IPS-NIHi7 (cell line): ENCODE measurements around the gene KLF18.
"Not testable (repeated sequence)": the region's sequence is repeated elsewhere in the genome, so short reads cannot be mapped to it uniquely, and the experiment has no call there.

Experiments used
- DNase-seq: peaks from one replicate; pipeline ENCODE4 v3.0.0; 2012; ENCODE audit warnings: mixed read lengths; ENCODE audit errors: extremely low spot score

The KLF18 gene

GRCh38 chr1:44120398-44120949 is 21.0 kb downstream of the KLF18 start:
- DNase-seq = no peak

GRCh38 chr1:44119525-44119924 is 21.9 kb downstream of the KLF18 start:
- peak; percentile 27 for DNase-seq

- no peak for DNase-seq
Observed at GRCh38 chr1:44118682-44119081, 22.7 kb downstream of the KLF18 start, which contains the start of gene KLF17. Gene KLF17, plus strand, starts transcription at chr1:44118821. Its CDS starts 87 bp downstream, at chr1:44118908.

DNA sequence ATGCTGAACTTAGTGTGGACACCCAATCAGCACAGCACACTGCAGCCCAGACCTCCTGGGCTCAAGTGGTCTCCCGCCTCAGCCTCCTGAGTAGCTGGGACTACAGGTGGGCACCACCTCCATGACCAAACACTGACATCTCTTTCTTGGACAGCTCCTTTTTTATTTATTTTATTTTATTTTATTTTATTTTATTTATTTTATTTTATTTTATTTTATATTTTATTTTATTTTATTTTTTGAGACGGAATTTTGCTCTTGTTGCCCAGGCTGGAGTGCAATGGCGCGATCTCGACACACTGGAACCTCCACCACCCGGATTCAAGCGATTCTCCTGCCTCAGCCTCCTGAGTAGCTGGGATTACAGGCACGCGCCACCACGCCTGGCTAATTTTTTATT is 24.2 kb downstream of the KLF18 start:
- not testable (repeated sequence) for DNase-seq

DNA sequence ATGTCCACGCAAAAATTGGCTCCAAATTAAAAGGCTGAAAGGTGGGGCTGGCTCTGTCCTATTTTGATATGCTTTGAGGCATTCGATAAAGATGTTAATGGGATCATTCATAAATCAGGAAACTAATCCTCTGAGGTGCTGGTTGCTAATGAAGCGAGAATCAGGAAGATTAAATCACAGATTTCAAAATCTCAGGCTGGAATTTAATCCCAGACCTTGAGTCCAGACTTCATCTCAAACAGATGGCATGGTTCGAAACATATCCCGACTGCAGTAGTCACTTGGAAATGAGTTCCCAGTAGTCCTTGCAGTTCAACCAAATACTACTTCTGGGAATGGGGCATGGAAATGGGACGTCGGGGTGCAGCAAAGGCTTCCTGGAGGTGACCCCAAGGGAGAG is 27.3 kb downstream of the KLF18 start:
- DNase-seq = no peak

DNA sequence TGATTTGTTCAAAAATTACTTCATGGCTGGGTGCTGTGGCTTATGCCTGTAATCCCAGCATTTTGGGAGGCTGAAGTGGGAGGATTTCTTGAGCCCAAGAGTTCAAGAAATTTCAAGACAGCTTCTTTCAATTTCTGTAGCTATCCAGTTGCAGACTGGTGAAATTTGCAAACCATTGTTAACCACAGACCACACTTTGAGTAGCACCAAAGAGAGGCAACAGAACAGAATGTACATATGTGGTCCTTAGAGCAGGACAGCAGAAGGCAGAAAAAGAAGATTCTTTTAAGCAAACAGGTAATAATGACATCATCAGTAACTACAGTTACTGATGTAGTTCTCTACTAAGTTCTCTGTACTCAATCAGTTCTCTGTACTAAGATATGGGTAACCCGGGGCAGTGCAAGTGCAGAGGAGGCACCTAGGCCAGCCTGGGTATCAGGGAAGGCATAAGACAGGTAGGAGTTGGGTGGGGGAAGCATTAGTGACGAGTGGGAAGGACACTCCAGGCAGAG is 28.3 kb downstream of the KLF18 start:
- no peak for DNase-seq

- DNase-seq = no peak
Observed at GRCh38 chr1:44112486-44112885, 28.9 kb downstream of the KLF18 start.

GRCh38 chr1:44111861-44112260 is 29.6 kb downstream of the KLF18 start:
- DNase-seq = no peak

DNA sequence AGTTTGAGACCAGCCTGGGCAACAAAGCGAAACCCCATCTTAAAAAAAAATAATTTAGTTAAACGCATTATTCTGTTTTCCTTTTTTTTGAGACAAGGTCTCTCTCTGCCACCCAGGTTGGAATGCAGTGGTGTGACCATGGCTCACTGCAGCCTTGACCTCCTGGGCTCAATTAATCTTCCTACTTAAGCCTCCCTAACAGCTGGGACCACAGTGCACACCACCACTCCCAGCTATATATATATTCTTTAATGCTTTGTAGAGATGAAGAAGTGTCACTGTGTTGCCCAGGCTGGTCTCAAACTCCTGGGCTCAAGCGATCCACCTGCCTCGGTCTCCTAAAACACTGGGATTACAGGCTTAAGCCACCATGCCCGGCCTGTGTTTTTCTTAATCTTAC is 30.5 kb downstream of the KLF18 start:
- no peak for DNase-seq

GRCh38 chr1:44108971-44109370 is 32.5 kb downstream of the KLF18 start:
- no peak for DNase-seq

GRCh38 chr1:44108241-44108640 is 33.2 kb downstream of the KLF18 start:
- DNase-seq = no peak

- DNase-seq = no peak
Observed at GRCh38 chr1:44105810-44106209, 35.6 kb downstream of the KLF18 start.

- no peak for DNase-seq
Observed at GRCh38 chr1:44103270-44104131, 37.9 kb downstream of the KLF18 start.

- no peak for DNase-seq
Observed at GRCh38 chr1:44101328-44101727, 40.1 kb downstream of the KLF18 start.

DNA sequence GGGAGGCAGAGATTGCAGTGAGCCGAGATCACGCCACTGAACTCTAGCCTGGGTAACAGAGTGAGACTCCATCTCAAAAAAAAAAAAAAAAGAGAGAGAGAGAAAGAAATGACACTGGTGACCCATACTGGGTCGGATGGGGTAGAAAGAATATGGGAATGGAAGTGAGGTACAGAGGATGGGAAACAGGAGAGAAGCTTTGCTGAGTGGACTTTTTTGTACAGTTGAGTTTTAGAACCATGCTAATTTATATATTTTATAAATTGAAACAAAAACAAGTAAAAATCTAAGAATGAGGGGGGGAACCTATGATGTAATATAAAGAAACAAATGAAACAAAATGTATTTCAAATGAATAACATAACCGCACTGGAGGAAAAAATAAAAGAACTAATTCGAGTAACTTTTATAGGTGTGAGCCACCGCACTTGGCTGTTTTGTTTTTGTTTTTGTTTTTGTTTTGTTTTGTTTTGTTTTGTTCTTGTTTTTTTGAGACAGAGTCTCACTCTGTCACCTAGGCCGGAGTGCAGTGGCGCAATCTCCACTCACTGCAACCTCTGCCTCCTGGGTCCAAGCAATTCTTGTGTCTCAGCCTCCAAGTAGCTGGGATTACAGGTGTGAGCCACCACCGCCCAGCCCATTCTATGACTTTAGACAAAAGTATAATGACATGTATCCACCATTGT is 41.1 kb downstream of the KLF18 start:
- no peak for DNase-seq

GRCh38 chr1:44094047-44094446 is 47.4 kb downstream of the KLF18 start:
- DNase-seq = no peak

GRCh38 chr1:44090429-44091252 is 50.8 kb downstream of the KLF18 start:
- no peak for DNase-seq

- DNase-seq = no peak
Observed at GRCh38 chr1:44089371-44090048, 51.9 kb downstream of the KLF18 start.
